Urinary bladder (tissue), 4 donors: ENCODE measurements around the gene SLC11A1. TPM values are rescaled to one million over a fixed set of nuclear protein-coding genes. Genes with fewer than 3 reads are reported as not detected.

Experiments
- DNase-seq: peaks from one replicate; pipeline ENCODE4 v3.0.0-alpha.2; 2015; ENCODE audit errors: extremely low spot score
- H3K27ac ChIP-seq: one replicate; pipeline ENCODE4 v1.5.1; 2013; ENCODE audit warnings: low read depth, mild to moderate bottlenecking, moderate library complexity
- H3K36me3 ChIP-seq: one replicate; pipeline ENCODE4 v1.6.1; 2013; ENCODE audit warnings: mild to moderate bottlenecking, moderate library complexity; ENCODE audit not compliant: insufficient read depth
- H3K4me1 ChIP-seq: one replicate; pipeline ENCODE4 v1.6.1; 2013; ENCODE audit warnings: mild to moderate bottlenecking, moderate library complexity; ENCODE audit not compliant: insufficient read depth
- H3K4me3 ChIP-seq: one replicate; pipeline ENCODE4 v1.5.1; 2013; ENCODE audit warnings: low read depth, low read length
- WGBS: extraction: QIAGEN DNeasy Blood & Tissue Kit; methylation state at CpG from one replicate; pipeline ENCODE4 v1.1.7; 2013; 5-methylcytosine and 5-hydroxymethylcytosine counted together
- polyA plus RNA-seq: library from polyadenylated mRNA; stranded (reverse); fragments of 200-250 nt; gene quantifications from one replicate; pipeline ENCODE4 v1.2.3, GENCODE V29; 2013
- total RNA-seq: library from RNA; depleted of rRNA; stranded (reverse); fragments of >200 nt; gene quantifications from one replicate; pipeline ENCODE4 v1.2.3, GENCODE V29; 2014
- donor health status: healthy with polysubstance abuse.
- donor health status: healthy.

Gene SLC11A1
- 1.7 TPM for total RNA-seq
- 19.7 TPM for polyA plus RNA-seq

- no peaks in the 10 kb centered on the region for H3K36me3 ChIP-seq
- no peak for DNase-seq
- H3K4me1 ChIP-seq = no peaks in the 10 kb centered on the region
- H3K4me3 ChIP-seq = no peak within 1 kb of the TSS
- 83% methylated on average over 13 of the region's 13 CpGs for WGBS
- no peak within 1 kb of the TSS for H3K27ac ChIP-seq
These were observed at the start of gene SLC11A1 for GRCh38 chr2:218381916-218382366. SLC11A1 (plus strand) TSS chr2:218382273; CDS start chr2:218382369, 96 bp downstream.

- no peaks in the 10 kb centered on the region for H3K4me1 ChIP-seq
- H3K4me3 ChIP-seq = no peak overlapping the region
- no peak overlapping the region for H3K27ac ChIP-seq
- DNase-seq = no peak
- H3K36me3 ChIP-seq = no peaks in the 10 kb centered on the region
- WGBS = 91% methylated on average over 1 of the region's 1 CpG
These were observed 49.8 kb upstream of the SLC11A1 start for GRCh38 chr2:218332288-218332687.

- DNase-seq = no peak
- Histone ChIP-seq H3K4me1 (no peaks in the 10 kb centered on the region), H3K4me3 (no peak overlapping the region), H3K36me3 (no peaks in the 10 kb centered on the region), H3K27ac (no peak overlapping the region)
- 60% methylated on average over 16 of the region's 16 CpGs for WGBS
These were observed 49.0 kb upstream of the SLC11A1 start for GRCh38 chr2:218332920-218333645.

GRCh38 chr2:218334531-218334930, 47.5 kb upstream of the SLC11A1 start:
- DNase-seq = no peak
- Histone ChIP-seq H3K36me3 (no peaks in the 10 kb centered on the region), H3K27ac (no peak overlapping the region), H3K4me3 (no peak overlapping the region), H3K4me1 (no peaks in the 10 kb centered on the region)
- WGBS = 98% methylated on average over 3 of the region's 3 CpGs

- Histone ChIP-seq H3K27ac (no peak overlapping the region), H3K36me3 (no peaks in the 10 kb centered on the region), H3K4me1 (no peaks in the 10 kb centered on the region), H3K4me3 (no peak overlapping the region)
- WGBS = 92% methylated on average over 9 of the region's 9 CpGs
- DNase-seq = no peak
These were observed 41.4 kb upstream of the SLC11A1 start for GRCh38 chr2:218340656-218341055.

- Histone ChIP-seq H3K4me1 (no peaks in the 10 kb centered on the region), H3K36me3 (no peaks in the 10 kb centered on the region), H3K27ac (no peak overlapping the region), H3K4me3 (no peak overlapping the region)
- DNase-seq = no peak
- WGBS = 93% methylated on average over 8 of the region's 8 CpGs
These were observed 40.7 kb upstream of the SLC11A1 start for GRCh38 chr2:218341381-218341780.

GRCh38 chr2:218342837-218343236, 39.2 kb upstream of the SLC11A1 start:
- WGBS = 95% methylated on average over 5 of the region's 5 CpGs
- no peak overlapping the region for H3K27ac ChIP-seq
- H3K4me1 ChIP-seq = no peaks in the 10 kb centered on the region
- H3K4me3 ChIP-seq = no peak overlapping the region
- no peaks in the 10 kb centered on the region for H3K36me3 ChIP-seq
- DNase-seq = no peak

- no peak overlapping the region for H3K4me3 ChIP-seq
- no peak for DNase-seq
- H3K36me3 ChIP-seq = no peaks in the 10 kb centered on the region
- 56% methylated on average over 3 of the region's 3 CpGs for WGBS
- no peaks in the 10 kb centered on the region for H3K4me1 ChIP-seq
- H3K27ac ChIP-seq = no peak overlapping the region
These were observed 38.5 kb upstream of the SLC11A1 start for GRCh38 chr2:218343591-218343990.

- H3K27ac ChIP-seq = no peak overlapping the region
- H3K4me1 ChIP-seq = no peaks in the 10 kb centered on the region
- WGBS = 97% methylated on average over 12 of the region's 12 CpGs
- DNase-seq = no peak
- no peaks in the 10 kb centered on the region for H3K36me3 ChIP-seq
- no peak overlapping the region for H3K4me3 ChIP-seq
These were observed 37.9 kb upstream of the SLC11A1 start for GRCh38 chr2:218344090-218344754.

GRCh38 chr2:218344755-218345417, 37.2 kb upstream of the SLC11A1 start:
- no peaks in the 10 kb centered on the region for H3K36me3 ChIP-seq
- H3K27ac ChIP-seq = no peak overlapping the region
- H3K4me3 ChIP-seq = no peak overlapping the region
- H3K4me1 ChIP-seq = no peaks in the 10 kb centered on the region
- DNase-seq = no peak
- WGBS = 93% methylated on average over 22 of the region's 22 CpGs

- Histone ChIP-seq H3K27ac (no peak overlapping the region), H3K4me3 (no peak overlapping the region), H3K36me3 (no peaks in the 10 kb centered on the region), H3K4me1 (no peaks in the 10 kb centered on the region)
- DNase-seq = no peak
- 77% methylated on average over 12 of the region's 12 CpGs for WGBS
These were observed 36.4 kb upstream of the SLC11A1 start for GRCh38 chr2:218345491-218346236.

GRCh38 chr2:218347172-218347571, 34.9 kb upstream of the SLC11A1 start:
- H3K36me3 ChIP-seq = no peaks in the 10 kb centered on the region
- WGBS = 76% methylated on average over 5 of the region's 5 CpGs
- no peak for DNase-seq
- H3K4me3 ChIP-seq = no peak overlapping the region
- H3K4me1 ChIP-seq = no peaks in the 10 kb centered on the region
- H3K27ac ChIP-seq = no peak overlapping the region

GRCh38 chr2:218354045-218354444, 28.0 kb upstream of the SLC11A1 start:
- H3K27ac ChIP-seq = no peak overlapping the region

More at GRCh38 chr2:218354045-218354444, 28.0 kb upstream of the SLC11A1 start:
- Histone ChIP-seq H3K4me3 (no peak overlapping the region), H3K36me3 (no peaks in the 10 kb centered on the region), H3K4me1 (no peaks in the 10 kb centered on the region)
- 89% methylated on average over 14 of the region's 14 CpGs for WGBS
- no peak for DNase-seq
